ENCODE measurements around the gene SLC22A6. TPM values are rescaled to one million over a fixed set of nuclear protein-coding genes. Genes with fewer than 3 reads are reported as not detected.

The SLC22A6 gene
- total RNA-seq, 1 experiment from 2014 or later: not detected

GRCh38 chr11:63019506-63019905 lies 34.7 kb upstream of the SLC22A6 start:
- Histone ChIP-seq H3K36me3 (ENCODE audit: low read depth) (no peaks in the 10 kb centered on the region), H3K4me3 (no peak overlapping the region), H4K20me1 (ENCODE audit: insufficient read depth) (no peaks in the 10 kb centered on the region), H3K27me3 (ENCODE audit: insufficient read depth, low read depth) (peaks cover 84% of the 10 kb centered on the region), H3K4me1 (replicated peaks; ENCODE audit: insufficient read depth) (no peaks in the 10 kb centered on the region), H3K9me2 (ENCODE audit: insufficient read depth) (no peaks in the 10 kb centered on the region), H3K27ac (no peak overlapping the region), H2AFZ (no peak overlapping the region), H3K4me2 (no peak overlapping the region), H3F3A (ENCODE audit: insufficient read depth, low read depth) (no peaks in the 10 kb centered on the region), H3K79me2 (ENCODE audit: low read depth) (no peaks in the 10 kb centered on the region), H3K9me3 (ENCODE audit: insufficient read depth, low read depth) (no peaks in the 10 kb centered on the region)
- ChIA-PET CTCF (interaction anchor here (1.5 kb wide), 1 partner anchor 114 kb away, joined by 5 read pairs; no protein-coding TSS in a partner anchor), POLR2A (ENCODE audit: unreplicated experiment) (interaction anchor here (0.6 kb wide), 1 partner anchor 74 kb away, joined by 4 read pairs; no protein-coding TSS in a partner anchor)
- TF ChIP-seq CTCF (conservative IDR thresholded peaks at IDR 0.05) (no peak), EZH2 (IDR thresholded peaks at IDR 0.05; ENCODE audit: low read depth) (no peak)
- DNase-seq: no peak
- BruUV-seq (replicated peaks): no TSS peak
- intact Hi-C loops (cut with micrococcal nuclease; ENCODE audit: unreplicated experiment): no loop called here

DNA sequence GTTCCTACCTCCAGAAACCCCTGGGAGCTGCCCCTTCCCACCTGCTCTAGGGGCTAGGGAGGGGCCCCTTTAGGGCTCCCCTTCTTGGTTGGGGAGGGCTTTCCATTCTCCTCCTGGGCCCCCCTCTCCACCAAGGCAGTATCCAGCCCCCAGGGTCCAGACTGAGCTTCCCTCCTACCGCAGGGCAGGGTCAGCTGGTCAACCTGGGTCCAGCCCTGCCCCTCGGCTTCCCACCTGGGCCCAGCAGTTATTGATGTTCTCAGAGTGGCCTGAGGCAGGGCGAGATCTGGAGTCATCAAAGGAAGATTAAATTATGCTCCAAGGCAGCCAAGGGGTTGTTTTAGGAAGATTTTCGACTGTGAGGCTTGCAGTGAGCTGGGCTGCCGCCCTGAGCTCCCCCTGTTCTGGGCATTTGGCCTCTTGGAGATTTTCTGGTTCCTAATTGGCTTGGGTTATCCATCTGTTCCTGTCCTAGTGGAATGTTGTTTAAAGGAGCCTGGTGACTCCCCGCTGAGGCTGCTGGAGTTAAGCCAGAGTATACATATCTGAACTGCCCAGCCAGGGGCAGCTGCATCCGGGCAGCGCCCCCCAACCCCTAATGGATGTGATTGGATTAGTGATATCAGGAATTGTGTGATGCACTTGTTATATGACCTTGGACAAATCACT lies 32.7 kb upstream of the SLC22A6 start:
- Histone ChIP-seq H2AFZ (no peak overlapping the region), H3F3A (ENCODE audit: insufficient read depth, low read depth) (no peaks in the 10 kb centered on the region), H3K27ac (no peak overlapping the region), H3K4me3 (no peak overlapping the region), H3K36me3 (ENCODE audit: low read depth) (no peaks in the 10 kb centered on the region), H3K4me1 (replicated peaks; ENCODE audit: insufficient read depth) (no peaks in the 10 kb centered on the region), H3K79me2 (ENCODE audit: low read depth) (no peaks in the 10 kb centered on the region), H3K27me3 (ENCODE audit: insufficient read depth, low read depth) (peaks cover 94% of the 10 kb centered on the region), H3K9me3 (ENCODE audit: insufficient read depth, low read depth) (no peaks in the 10 kb centered on the region), H3K4me2 (no peak overlapping the region), H3K9me2 (ENCODE audit: insufficient read depth) (no peaks in the 10 kb centered on the region), H4K20me1 (ENCODE audit: insufficient read depth) (no peaks in the 10 kb centered on the region)
- DNase-seq: no peak
- intact Hi-C loops (cut with micrococcal nuclease; ENCODE audit: unreplicated experiment): no loop called here
- TF ChIP-seq CTCF (conservative IDR thresholded peaks at IDR 0.05) (no peak), EZH2 (IDR thresholded peaks at IDR 0.05; ENCODE audit: low read depth) (no peak)
- CTCF ChIA-PET: interaction anchor here (0.7 kb wide), 1 partner anchor 188 kb away, joined by 4 read pairs; no protein-coding TSS in a partner anchor
- POLR2A ChIA-PET (ENCODE audit: unreplicated experiment): no interaction called here
- no TSS peak for BruUV-seq (replicated peaks)

DNA sequence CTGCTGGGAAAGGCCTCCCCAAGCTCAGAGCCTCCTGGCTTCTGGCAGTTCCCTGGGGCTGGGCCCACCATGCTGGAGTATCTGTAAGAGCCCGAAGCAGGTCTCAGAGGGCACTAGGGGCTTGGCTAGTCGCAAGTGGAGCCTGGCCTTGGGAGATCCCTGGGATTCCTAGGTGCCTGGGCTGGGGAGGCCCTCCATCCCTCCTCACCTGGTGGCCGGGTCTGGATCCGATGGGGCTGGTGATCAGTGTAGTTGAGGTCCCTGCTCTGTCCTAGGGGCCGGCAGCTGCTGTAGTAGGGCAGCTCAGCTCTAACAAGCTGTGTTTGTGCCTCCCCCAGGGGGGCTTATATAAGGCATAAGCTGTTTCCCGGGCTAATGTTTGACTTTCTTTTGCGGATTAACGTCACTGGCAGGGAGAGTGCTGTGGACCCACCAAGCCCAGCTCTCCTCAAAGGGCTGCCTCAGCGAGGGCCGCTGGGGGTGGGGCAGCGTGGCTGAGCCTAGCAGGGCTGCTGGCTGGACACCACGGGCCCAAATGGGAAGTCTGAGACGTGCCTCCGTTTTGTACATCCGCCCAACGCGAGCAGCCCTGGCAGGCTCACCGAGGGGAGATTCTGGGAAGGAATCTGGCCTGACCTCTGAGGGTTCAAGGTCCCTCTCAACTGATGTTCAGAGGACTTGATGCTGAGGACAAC lies 30.9 kb upstream of the SLC22A6 start, which contains the start of gene SLC22A8:
SLC22A8 (minus strand) TSS at position 321 of the 695 bp plus-strand sequence. CDS start 883 bp downstream, outside the sequence.
- H3K36me3 ChIP-seq (ENCODE audit: low read depth): no peaks in the 10 kb centered on the region
- no peaks in the 10 kb centered on the region for H3K9me2 ChIP-seq (ENCODE audit: insufficient read depth)
- no peaks in the 10 kb centered on the region for H3K4me1 ChIP-seq (replicated peaks; ENCODE audit: insufficient read depth)
- TF ChIP-seq CTCF (conservative IDR thresholded peaks at IDR 0.05) (no peak), EZH2 (IDR thresholded peaks at IDR 0.05; ENCODE audit: low read depth) (no peak)
- H3K27me3 ChIP-seq (ENCODE audit: insufficient read depth, low read depth): peaks cover 98% of the 10 kb centered on the region
- intact Hi-C loops (cut with micrococcal nuclease; ENCODE audit: unreplicated experiment): no loop called here
- no peaks in the 10 kb centered on the region for H4K20me1 ChIP-seq (ENCODE audit: insufficient read depth)
- ChIA-PET POLR2A (ENCODE audit: unreplicated experiment) (no interaction called here), CTCF (no interaction called here)
- no peaks in the 10 kb centered on the region for H3K9me3 ChIP-seq (ENCODE audit: insufficient read depth, low read depth)
- no TSS peak for BruUV-seq (replicated peaks)
- no peak within 1 kb of the TSS for H3K27ac ChIP-seq
- H3K79me2 ChIP-seq (ENCODE audit: low read depth): no peaks in the 10 kb centered on the region
- no peak for DNase-seq
- no peaks in the 10 kb centered on the region for H3F3A ChIP-seq (ENCODE audit: insufficient read depth, low read depth)
- no peak within 1 kb of the TSS for H2AFZ ChIP-seq
- H3K4me2 ChIP-seq: no peak within 1 kb of the TSS
- H3K4me3 ChIP-seq: no peak within 1 kb of the TSS

Data from PC-9 (cell line).